ENCODE measurements around the gene CC2D1A.

DNA sequence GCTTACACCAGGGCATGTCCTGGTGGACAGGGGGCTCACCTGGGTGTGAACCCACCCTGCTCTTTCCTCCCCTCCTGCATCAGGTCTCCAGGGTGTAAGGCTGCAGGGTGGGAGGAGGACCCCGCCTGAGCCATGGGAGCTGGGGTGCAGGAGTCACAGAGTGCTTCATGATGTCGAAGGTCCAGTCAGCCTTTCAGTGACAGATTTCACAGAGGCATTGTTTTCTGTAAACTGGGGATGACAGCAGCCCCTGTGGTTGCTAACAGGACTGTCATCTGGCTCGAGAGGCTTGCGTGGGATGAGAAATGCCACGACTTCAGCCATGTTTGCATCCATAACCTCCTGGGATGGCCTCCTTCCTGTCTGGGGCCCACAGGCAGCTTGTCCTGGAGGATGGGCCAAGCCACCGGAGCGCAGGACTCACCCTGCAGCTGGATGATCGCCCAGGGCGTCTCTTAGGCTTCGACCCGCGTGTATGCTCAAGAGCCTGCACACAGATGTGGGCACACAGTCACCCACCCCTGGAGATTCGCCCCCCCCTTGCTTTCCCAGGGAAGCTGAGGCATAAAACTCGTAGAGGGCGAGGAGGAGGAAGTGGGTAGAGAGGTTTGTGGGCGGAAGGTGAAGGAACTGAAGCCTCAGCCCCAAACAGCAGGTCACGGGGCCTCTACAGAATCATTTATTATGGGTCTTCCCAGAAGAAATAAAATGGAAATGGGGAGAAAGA is 24.1 kb upstream of the CC2D1A start:
- TF ChIP-seq, protein P1, sequence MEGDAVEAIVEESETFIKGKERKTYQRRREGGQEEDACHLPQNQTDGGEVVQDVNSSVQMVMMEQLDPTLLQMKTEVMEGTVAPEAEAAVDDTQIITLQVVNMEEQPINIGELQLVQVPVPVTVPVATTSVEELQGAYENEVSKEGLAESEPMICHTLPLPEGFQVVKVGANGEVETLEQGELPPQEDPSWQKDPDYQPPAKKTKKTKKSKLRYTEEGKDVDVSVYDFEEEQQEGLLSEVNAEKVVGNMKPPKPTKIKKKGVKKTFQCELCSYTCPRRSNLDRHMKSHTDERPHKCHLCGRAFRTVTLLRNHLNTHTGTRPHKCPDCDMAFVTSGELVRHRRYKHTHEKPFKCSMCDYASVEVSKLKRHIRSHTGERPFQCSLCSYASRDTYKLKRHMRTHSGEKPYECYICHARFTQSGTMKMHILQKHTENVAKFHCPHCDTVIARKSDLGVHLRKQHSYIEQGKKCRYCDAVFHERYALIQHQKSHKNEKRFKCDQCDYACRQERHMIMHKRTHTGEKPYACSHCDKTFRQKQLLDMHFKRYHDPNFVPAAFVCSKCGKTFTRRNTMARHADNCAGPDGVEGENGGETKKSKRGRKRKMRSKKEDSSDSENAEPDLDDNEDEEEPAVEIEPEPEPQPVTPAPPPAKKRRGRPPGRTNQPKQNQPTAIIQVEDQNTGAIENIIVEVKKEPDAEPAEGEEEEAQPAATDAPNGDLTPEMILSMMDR (IDR thresholded peaks at IDR 0.05): no peak
- TF ChIP-seq POLR2A (IDR thresholded peaks at IDR 0.05) (no peak), POLR2AphosphoS5 (IDR thresholded peaks at IDR 0.05) (no peak)

All from stomach (tissue), 4 donors.